SK-N-MC (cell line): Measurements from ENCODE around the gene WBP1.
"Not testable (repeated sequence)": the region's sequence is repeated elsewhere in the genome, so short reads cannot be mapped to it uniquely, and the experiment has no call there.

Source experiments
- EZH2 ChIP-seq: fragments of 200-600 bp; sonication (generic); IDR thresholded peaks from one replicate; pipeline ENCODE4 v1.6.1; 2017; ENCODE audit warnings: antibody characterized with exemption
- FOXP2 ChIP-seq: optimal IDR thresholded peaks from 2 replicates; pipeline ENCODE3; 2011; ENCODE audit warnings: mild to moderate bottlenecking, moderate library complexity; ENCODE audit not compliant: insufficient read depth; ENCODE audit errors: extremely low read length, control extremely low read depth
- POLR2AphosphoS5 ChIP-seq: IDR thresholded peaks from 2 replicates; pipeline ENCODE4 v1.6.1; 2012; ENCODE audit warnings: mild to moderate bottlenecking, low read depth, low read length, borderline replicate concordance

DNA sequence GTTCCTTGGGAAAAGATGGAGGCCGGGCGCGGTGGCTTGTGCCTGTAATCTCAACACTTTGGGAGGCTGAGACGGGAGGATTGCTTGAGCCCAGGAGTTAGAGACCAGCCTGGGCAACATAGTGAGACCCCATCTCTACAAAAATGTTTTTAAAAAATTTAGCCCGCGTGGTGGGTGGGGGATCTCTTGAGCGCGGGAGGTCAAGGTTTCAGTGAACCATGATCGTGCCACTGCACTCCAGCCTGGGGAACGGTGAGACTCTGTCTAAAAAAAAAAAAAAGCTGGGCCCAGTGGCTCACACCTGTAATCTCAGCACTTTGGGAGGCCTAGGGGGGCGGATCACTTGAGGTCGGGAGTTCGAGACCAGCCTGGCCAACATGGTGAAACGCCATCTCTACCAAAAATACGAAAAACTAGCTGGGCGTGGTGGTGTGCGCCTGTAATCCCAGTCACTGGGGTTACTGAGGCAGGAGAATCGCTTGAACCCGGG is 25.5 kb downstream of the WBP1 start:
- TF ChIP-seq FOXP2, EZH2, POLR2AphosphoS5: not testable (repeated sequence)
